PC-3 (cell line): ENCODE measurements around the gene EMCN. TPM values are rescaled to one million over a fixed set of nuclear protein-coding genes. Genes with fewer than 3 reads are reported as not detected.

Source experiments
- ATAC-seq: fragments of 200-7000 bp; cut with Tn5 transposase; 2 replicates; pipeline ENCODE4 v1.9.1; 2020; ENCODE audit warnings: mild to moderate bottlenecking, moderate library complexity
- BruUV-seq: library from RNA; stranded (reverse); fragments of 400-500 nt; replicated peaks from 2 replicates; lab custom pipeline; 2021; lab: Mats Ljungman, UMichigan
- CTCF ChIA-PET: fragments of 300-600 bp; sonication (Branson Sonifier 250); formaldehyde crosslinking; loops from one replicate; lab custom pipeline; 2022; ENCODE audit warnings: antibody characterized with exemption; lab: Charles Lee
- POLR2A ChIA-PET: fragments of 300-600 bp; sonication (Branson Sonifier 250); formaldehyde crosslinking; loops from one replicate; lab custom pipeline; 2022; ENCODE audit warnings: antibody characterized with exemption; ENCODE audit not compliant: unreplicated experiment; lab: Charles Lee
- DNase-seq: peaks from one replicate; pipeline ENCODE4 v3.0.0-alpha.2; 2015
- H2AFZ ChIP-seq: fragments of 300-600 bp; sonication (generic); 2 replicates; pipeline ENCODE4 v1.6.0; 2016; ENCODE audit warnings: antibody characterized with exemption, low read length
- H3F3A ChIP-seq: fragments of 300-600 bp; sonication (generic); one replicate; pipeline ENCODE4 v1.6.0; 2017; ENCODE audit warnings: antibody characterized with exemption, low read length, control low read depth, mild to moderate bottlenecking; ENCODE audit not compliant: unreplicated experiment
- H3K27ac ChIP-seq: fragments of 300-600 bp; sonication (generic); 2 replicates; pipeline ENCODE4 v1.5.1; 2016; ENCODE audit warnings: mild to moderate bottlenecking, low read length
- H3K27me3 ChIP-seq: fragments of 300-600 bp; sonication (generic); 2 replicates; pipeline ENCODE4 v1.6.1; 2016; ENCODE audit warnings: low read length, mixed read lengths
- H3K36me3 ChIP-seq: fragments of 300-600 bp; sonication (generic); 2 replicates; pipeline ENCODE4 v1.6.1; 2016; ENCODE audit warnings: low read depth, mixed run types, low read length, mixed read lengths
- H3K4me1 ChIP-seq: fragments of 300-600 bp; sonication (generic); 2 replicates; pipeline ENCODE4 v1.5.1; 2016; ENCODE audit warnings: low read length; ENCODE audit not compliant: insufficient read depth
- H3K4me2 ChIP-seq: fragments of 300-600 bp; sonication (generic); 2 replicates; pipeline ENCODE4 v1.6.0; 2016; ENCODE audit warnings: low read length
- H3K4me3 ChIP-seq: fragments of 300-600 bp; sonication (generic); 2 replicates; pipeline ENCODE4 v1.5.1; 2016; ENCODE audit warnings: mild to moderate bottlenecking, low read length, mixed read lengths
- H3K79me2 ChIP-seq: fragments of 300-600 bp; sonication (generic); 2 replicates; pipeline ENCODE4 v1.6.1; 2017; ENCODE audit warnings: low read length, mixed read lengths
- H3K9ac ChIP-seq: fragments of 300-600 bp; sonication (generic); 2 replicates; pipeline ENCODE4 v1.6.0; 2016; ENCODE audit warnings: mild to moderate bottlenecking, low read length
- H3K9me2 ChIP-seq: fragments of 300-600 bp; sonication (generic); replicated peaks from 2 replicates; pipeline ENCODE4 v1.6.1; 2016; ENCODE audit warnings: mixed run types, low read length, mixed read lengths
- H3K9me3 ChIP-seq: fragments of 300-600 bp; sonication (generic); 2 replicates; pipeline ENCODE4 v1.6.1; 2016; ENCODE audit warnings: low read length, mixed read lengths
- H4K20me1 ChIP-seq: fragments of 300-600 bp; sonication (generic); 2 replicates; pipeline ENCODE4 v1.6.1; 2016; ENCODE audit warnings: low read length, mixed read lengths
- EZH2 ChIP-seq: fragments of 300-600 bp; sonication (generic); IDR thresholded peaks from one replicate; pipeline ENCODE4 v1.6.1; 2017; ENCODE audit warnings: antibody characterized with exemption, mild to moderate bottlenecking, low read length; ENCODE audit not compliant: unreplicated experiment
- EZH2phosphoT487 ChIP-seq: fragments of 300-600 bp; sonication (generic); IDR thresholded peaks from 2 replicates; pipeline ENCODE4 v1.6.1; 2018; ENCODE audit warnings: mild to moderate bottlenecking, antibody characterized with exemption, low read length, borderline replicate concordance
- intact Hi-C: fragments of 100-400 bp; cut with micrococcal nuclease; formaldehyde crosslinking; loops from 2 replicates; pipeline ENCODE4 v1.9.0; 2023
- total RNA-seq: library from RNA; depleted of rRNA; stranded (reverse); fragments of >200 nt; gene quantifications from 2 replicates; pipeline ENCODE4 v1.2.3, GENCODE V29; 2014
- TF ChIP-seq, protein P1 (sequence below): fragments of 300-600 bp; sonication (generic); conservative IDR thresholded peaks from 2 replicates; pipeline ENCODE4 v1.5.1; 2017; ENCODE audit warnings: antibody characterized with exemption, low read depth, mild to moderate bottlenecking, low read length

Gene EMCN
- total RNA-seq, 1 experiment from 2014 or later = not detected

GRCh38 chr4:100519205-100519604 lies 1.4 kb upstream of the EMCN start:
- Histone ChIP-seq H3K27ac (no peak overlapping the region), H3K4me1 (no peaks in the 10 kb centered on the region), H3K4me2 (no peak overlapping the region), H2AFZ (no peak overlapping the region), H3F3A (no peaks in the 10 kb centered on the region), H3K36me3 (no peaks in the 10 kb centered on the region), H4K20me1 (no peaks in the 10 kb centered on the region), H3K9ac (no peak overlapping the region), H3K9me3 (no peaks in the 10 kb centered on the region), H3K4me3 (no peak overlapping the region), H3K9me2 (no peaks in the 10 kb centered on the region), H3K79me2 (no peaks in the 10 kb centered on the region), H3K27me3 (no peaks in the 10 kb centered on the region)
- no TSS peak for BruUV-seq
- ChIA-PET POLR2A (no interaction called here), CTCF (no interaction called here)
- intact Hi-C loops = no loop called here
- no peak for ATAC-seq
- DNase-seq = no peak
- TF ChIP-seq EZH2phosphoT487 = no peak
- TF ChIP-seq EZH2 = no peak
- TF ChIP-seq, protein P1, sequence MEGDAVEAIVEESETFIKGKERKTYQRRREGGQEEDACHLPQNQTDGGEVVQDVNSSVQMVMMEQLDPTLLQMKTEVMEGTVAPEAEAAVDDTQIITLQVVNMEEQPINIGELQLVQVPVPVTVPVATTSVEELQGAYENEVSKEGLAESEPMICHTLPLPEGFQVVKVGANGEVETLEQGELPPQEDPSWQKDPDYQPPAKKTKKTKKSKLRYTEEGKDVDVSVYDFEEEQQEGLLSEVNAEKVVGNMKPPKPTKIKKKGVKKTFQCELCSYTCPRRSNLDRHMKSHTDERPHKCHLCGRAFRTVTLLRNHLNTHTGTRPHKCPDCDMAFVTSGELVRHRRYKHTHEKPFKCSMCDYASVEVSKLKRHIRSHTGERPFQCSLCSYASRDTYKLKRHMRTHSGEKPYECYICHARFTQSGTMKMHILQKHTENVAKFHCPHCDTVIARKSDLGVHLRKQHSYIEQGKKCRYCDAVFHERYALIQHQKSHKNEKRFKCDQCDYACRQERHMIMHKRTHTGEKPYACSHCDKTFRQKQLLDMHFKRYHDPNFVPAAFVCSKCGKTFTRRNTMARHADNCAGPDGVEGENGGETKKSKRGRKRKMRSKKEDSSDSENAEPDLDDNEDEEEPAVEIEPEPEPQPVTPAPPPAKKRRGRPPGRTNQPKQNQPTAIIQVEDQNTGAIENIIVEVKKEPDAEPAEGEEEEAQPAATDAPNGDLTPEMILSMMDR = no peak

DNA sequence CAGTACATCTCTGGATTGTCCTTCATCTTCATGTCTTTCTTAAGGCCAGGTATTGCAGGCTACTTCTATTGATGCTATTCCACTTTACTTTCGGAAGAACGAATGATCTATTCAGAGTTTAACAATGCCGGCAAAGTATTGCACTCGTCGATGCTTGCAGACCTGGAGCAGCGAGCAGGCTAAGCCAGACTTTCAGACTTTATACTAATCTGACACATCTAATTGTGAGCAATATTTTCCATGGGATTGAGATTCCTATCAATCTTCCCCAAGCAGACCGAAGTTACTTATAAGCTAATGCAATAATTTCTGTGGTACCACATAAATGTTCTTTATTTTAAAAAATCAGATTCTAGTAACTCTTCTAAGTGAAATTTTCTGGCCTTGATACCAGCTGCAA lies 1.6 kb downstream of the EMCN start:
- Histone ChIP-seq H3K9ac (no peak overlapping the region), H3F3A (no peaks in the 10 kb centered on the region), H3K27ac (no peak overlapping the region), H3K79me2 (no peaks in the 10 kb centered on the region), H3K4me2 (no peak overlapping the region), H3K4me1 (no peaks in the 10 kb centered on the region), H3K36me3 (no peaks in the 10 kb centered on the region), H3K4me3 (no peak overlapping the region), H4K20me1 (no peaks in the 10 kb centered on the region), H3K27me3 (no peaks in the 10 kb centered on the region), H2AFZ (no peak overlapping the region), H3K9me3 (no peaks in the 10 kb centered on the region), H3K9me2 (no peaks in the 10 kb centered on the region)
- no peak for ATAC-seq
- CTCF ChIA-PET = no interaction called here
- DNase-seq = no peak
- POLR2A ChIA-PET = no interaction called here
- no peak for TF ChIP-seq EZH2phosphoT487
- TF ChIP-seq, protein P1 = no peak
- no peak for TF ChIP-seq EZH2
- no TSS peak for BruUV-seq
- intact Hi-C loops = no loop called here

DNA sequence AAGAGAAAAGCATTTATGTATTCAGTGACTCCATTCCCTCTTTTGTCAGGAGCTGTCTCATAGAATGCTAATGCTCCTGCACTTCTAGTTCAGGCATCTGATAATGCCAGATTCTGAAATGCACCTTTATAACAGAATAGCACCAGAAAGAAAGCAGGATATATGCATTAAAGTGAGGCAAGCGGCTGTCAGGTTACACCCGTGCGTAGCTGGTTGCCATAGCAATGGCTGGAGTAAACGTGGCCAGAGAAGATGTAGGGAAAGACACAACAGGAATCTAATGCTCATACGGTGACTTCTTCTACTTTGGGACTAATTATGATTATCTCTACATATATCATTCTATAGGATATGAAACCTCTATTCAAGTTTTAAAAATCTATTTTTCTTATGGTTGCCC lies 5.9 kb downstream of the EMCN start:
- H3F3A ChIP-seq = no peaks in the 10 kb centered on the region
- CTCF ChIA-PET = no interaction called here
- H4K20me1 ChIP-seq = no peaks in the 10 kb centered on the region
- no peaks in the 10 kb centered on the region for H3K79me2 ChIP-seq
- no peaks in the 10 kb centered on the region for H3K36me3 ChIP-seq
- ATAC-seq = no peak
- no peaks in the 10 kb centered on the region for H3K4me1 ChIP-seq
- intact Hi-C loops = no loop called here
- BruUV-seq = no TSS peak
- POLR2A ChIA-PET = no interaction called here
- no peaks in the 10 kb centered on the region for H3K27me3 ChIP-seq
- H2AFZ ChIP-seq = no peak overlapping the region
- H3K27ac ChIP-seq = no peak overlapping the region
- no peaks in the 10 kb centered on the region for H3K9me3 ChIP-seq
- H3K9ac ChIP-seq = no peak overlapping the region
- TF ChIP-seq EZH2 (no peak), EZH2phosphoT487 (no peak)
- TF ChIP-seq, protein P1 = no peak
- no peaks in the 10 kb centered on the region for H3K9me2 ChIP-seq
- no peak overlapping the region for H3K4me2 ChIP-seq
- H3K4me3 ChIP-seq = no peak overlapping the region
- no peak for DNase-seq
